GM13977 (cell line): ENCODE results near the gene WWP2.

Experiments
- DNase-seq: peaks from one replicate; pipeline ENCODE4 v3.0.0; 2012; ENCODE audit warnings: low spot score
- CTCF ChIP-seq: IDR thresholded peaks from 2 replicates; pipeline ENCODE4 v1.5.1; 2012; ENCODE audit warnings: mild to moderate bottlenecking, control low read depth; ENCODE audit not compliant: insufficient read depth; ENCODE audit errors: extremely low read depth, missing control alignments
- in situ Hi-C: fragments of 300-500 bp; cut with MboI; formaldehyde crosslinking; loops from one replicate; pipeline ENCODE4 v1.12.0; 2022; ENCODE audit warnings: low sequenced_read_pairs, low pct_unique_long_range_greater_than_20kb, mixed read lengths, inconsistent platforms; ENCODE audit not compliant: unreplicated experiment

The WWP2 gene

GRCh38 chr16:69937465-69937951, 175.4 kb downstream of the WWP2 start:
- DNase-seq, result no peak
- in situ Hi-C loops, result no loop called here
- no peak for TF ChIP-seq CTCF

GRCh38 chr16:69938981-69939820, 177.1 kb downstream of the WWP2 start:
- DNase-seq, result no peak
- in situ Hi-C loops, result no loop called here
- TF ChIP-seq CTCF, result no peak

- no peak for DNase-seq
- in situ Hi-C loops, result no loop called here
- no peak for TF ChIP-seq CTCF
These were observed 177.9 kb downstream of the WWP2 start for GRCh38 chr16:69939821-69940585.

GRCh38 chr16:69940676-69941075, 178.5 kb downstream of the WWP2 start:
- in situ Hi-C loops, result no loop called here
- TF ChIP-seq CTCF, result no peak
- DNase-seq, result no peak

- in situ Hi-C loops, result no loop called here
- TF ChIP-seq CTCF, result no peak
- DNase-seq, result no peak
These were observed 179.3 kb downstream of the WWP2 start for GRCh38 chr16:69941251-69942098.

GRCh38 chr16:69942099-69942491, 180.0 kb downstream of the WWP2 start:
- in situ Hi-C loops, result no loop called here
- TF ChIP-seq CTCF, result no peak
- DNase-seq, result no peak
